Activated B cell treated with CpG ODN at 0.5 μM for 24 hours (primary cell): ENCODE measurements around the gene INPPL1. TPM values are rescaled to one million over a fixed set of nuclear protein-coding genes. Genes with fewer than 3 reads are reported as not detected.

Experiments used
- ATAC-seq: fragments of 200-7000 bp; cut with Tn5 transposase; one replicate; pipeline ENCODE4 v1.10.0; 2021; ENCODE audit warnings: low read depth, mild to moderate bottlenecking, moderate library complexity
- CTCF ChIA-PET: fragments of 350-600 bp; sonication (Branson Sonifier 250); formaldehyde crosslinking; loops from one replicate; lab custom pipeline; 2021; ENCODE audit warnings: antibody characterized with exemption; lab: Charles Lee
- POLR2A ChIA-PET: fragments of 350-600 bp; sonication (Branson Sonifier 250); formaldehyde crosslinking; loops from one replicate; lab custom pipeline; 2021; ENCODE audit warnings: antibody characterized with exemption; lab: Charles Lee
- DNase-seq: peaks from one replicate; pipeline ENCODE4 v3.0.0; 2022
- H3K27ac Mint-ChIP-seq: one replicate; pipeline ENCODE4 v1.8.0; 2020; ENCODE audit warnings: mixed read lengths
- H3K27me3 Mint-ChIP-seq: one replicate; pipeline ENCODE4 v1.8.0; 2021; ENCODE audit warnings: mixed read lengths
- H3K36me3 Mint-ChIP-seq: one replicate; pipeline ENCODE4 v1.8.0; 2021; ENCODE audit warnings: low read depth, mixed read lengths
- H3K4me1 Mint-ChIP-seq: one replicate; pipeline ENCODE4 v1.8.0; 2021; ENCODE audit warnings: mixed read lengths
- H3K4me3 Mint-ChIP-seq: one replicate; pipeline ENCODE4 v1.8.0; 2020; ENCODE audit warnings: mild to moderate bottlenecking, mixed read lengths
- H3K9me3 Mint-ChIP-seq: one replicate; pipeline ENCODE4 v1.8.0; 2020; ENCODE audit warnings: mixed read lengths
- CTCF ChIP-seq: fragments of 200-600 bp; IDR thresholded peaks from one replicate; pipeline ENCODE4 v1.8.0; 2022; ENCODE audit warnings: antibody characterized with exemption, mild to moderate bottlenecking
- intact Hi-C: fragments of 100-400 bp; cut with micrococcal nuclease; formaldehyde crosslinking; loops from one replicate; pipeline ENCODE4 v1.15.1; 2024
- total RNA-seq: library from RNA; stranded (reverse); gene quantifications from 2 replicates; pipeline ENCODE4 v1.2.3, GENCODE V29; 2022

Gene INPPL1
- total RNA-seq, 1 donor from 2014 or later, result 129 TPM

- POLR2A ChIA-PET, result interaction anchor here (0.6 to 1.3 kb wide), 2 partner anchors 8 to 121 kb away, joined by 3 to 7 read pairs; no protein-coding TSS in a partner anchor
- Mint-ChIP-seq H3K36me3 (peaks cover 82% of the 10 kb centered on the region), H3K9me3 (no peaks in the 10 kb centered on the region), H3K27me3 (peaks cover 2% of the 10 kb centered on the region), H3K4me1 (peaks cover 23% of the 10 kb centered on the region), H3K27ac (peak overlapping the region; percentile 73), H3K4me3 (no peak overlapping the region)
- ATAC-seq, result no peak
- intact Hi-C loops, result loop anchor here (1.0 kb wide), 1 partner anchor 51 kb away; no protein-coding TSS in a partner anchor
- no peak for TF ChIP-seq CTCF
- CTCF ChIA-PET, result no interaction called here
- DNase-seq, result no peak
Measured at GRCh38 chr11:72233773-72234513, 9.4 kb downstream of the INPPL1 start.

- POLR2A ChIA-PET, result interaction anchor here (0.6 to 1.3 kb wide), 2 partner anchors 9 to 121 kb away, joined by 3 to 7 read pairs; no protein-coding TSS in a partner anchor
- peaks cover 6% of the 10 kb centered on the region for H3K27me3 Mint-ChIP-seq
- ATAC-seq, result peak; percentile 23
- H3K4me3 Mint-ChIP-seq, result no peak overlapping the region
- DNase-seq, result no peak
- no peak for TF ChIP-seq CTCF
- H3K27ac Mint-ChIP-seq, result peak overlapping the region; percentile 73
- peaks cover 27% of the 10 kb centered on the region for H3K4me1 Mint-ChIP-seq
- intact Hi-C loops, result loop anchor here (1.0 kb wide), 1 partner anchor 51 kb away; no protein-coding TSS in a partner anchor
- peaks cover 77% of the 10 kb centered on the region for H3K36me3 Mint-ChIP-seq
- CTCF ChIA-PET, result no interaction called here
- H3K9me3 Mint-ChIP-seq, result no peaks in the 10 kb centered on the region
Measured at GRCh38 chr11:72234514-72234830, 9.9 kb downstream of the INPPL1 start.

GRCh38 chr11:72234920-72235319 lies 10.4 kb downstream of the INPPL1 start:
- no peak for TF ChIP-seq CTCF
- intact Hi-C loops, result loop anchor here (1.0 kb wide), 1 partner anchor 52 kb away; no protein-coding TSS in a partner anchor
- POLR2A ChIA-PET, result interaction anchor here (0.6 to 1.3 kb wide), 3 partner anchors 9 to 122 kb away, joined by 3 to 7 read pairs (median 3); no protein-coding TSS in a partner anchor
- Mint-ChIP-seq H3K27ac (peak overlapping the region; percentile 73), H3K27me3 (peaks cover 6% of the 10 kb centered on the region), H3K36me3 (peaks cover 72% of the 10 kb centered on the region), H3K4me1 (peaks cover 29% of the 10 kb centered on the region), H3K4me3 (no peak overlapping the region), H3K9me3 (no peaks in the 10 kb centered on the region)
- ATAC-seq, result no peak
- no peak for DNase-seq
- CTCF ChIA-PET, result no interaction called here

GRCh38 chr11:72235351-72236057 lies 10.9 kb downstream of the INPPL1 start:
- ATAC-seq (no peak), DNase-seq (no peak)
- H3K9me3 Mint-ChIP-seq, result no peaks in the 10 kb centered on the region
- H3K4me3 Mint-ChIP-seq, result no peak overlapping the region
- TF ChIP-seq CTCF, result no peak
- H3K4me1 Mint-ChIP-seq, result peaks cover 33% of the 10 kb centered on the region
- H3K36me3 Mint-ChIP-seq, result peaks cover 66% of the 10 kb centered on the region
- CTCF ChIA-PET, result interaction anchor here (0.8 to 1.5 kb wide), 3 partner anchors 14 to 179 kb away, joined by 3 to 4 read pairs (median 3); no protein-coding TSS in a partner anchor
- intact Hi-C loops, result no loop called here
- POLR2A ChIA-PET, result interaction anchor here (0.6 to 3.3 kb wide), 2 partner anchors 11 to 32 kb away, joined by 3 to 21 read pairs; partner anchors contain the start of gene INPPL1
- H3K27me3 Mint-ChIP-seq, result peaks cover 9% of the 10 kb centered on the region
- H3K27ac Mint-ChIP-seq, result no peak overlapping the region
